Kidney tubule cell (primary cell): ENCODE results near the gene AQP12A.

Source experiments
- DNase-seq: peaks from one replicate; pipeline ENCODE4 v3.0.0-alpha.2; 2018; ENCODE audit warnings: low spot score

Gene AQP12A

DNA sequence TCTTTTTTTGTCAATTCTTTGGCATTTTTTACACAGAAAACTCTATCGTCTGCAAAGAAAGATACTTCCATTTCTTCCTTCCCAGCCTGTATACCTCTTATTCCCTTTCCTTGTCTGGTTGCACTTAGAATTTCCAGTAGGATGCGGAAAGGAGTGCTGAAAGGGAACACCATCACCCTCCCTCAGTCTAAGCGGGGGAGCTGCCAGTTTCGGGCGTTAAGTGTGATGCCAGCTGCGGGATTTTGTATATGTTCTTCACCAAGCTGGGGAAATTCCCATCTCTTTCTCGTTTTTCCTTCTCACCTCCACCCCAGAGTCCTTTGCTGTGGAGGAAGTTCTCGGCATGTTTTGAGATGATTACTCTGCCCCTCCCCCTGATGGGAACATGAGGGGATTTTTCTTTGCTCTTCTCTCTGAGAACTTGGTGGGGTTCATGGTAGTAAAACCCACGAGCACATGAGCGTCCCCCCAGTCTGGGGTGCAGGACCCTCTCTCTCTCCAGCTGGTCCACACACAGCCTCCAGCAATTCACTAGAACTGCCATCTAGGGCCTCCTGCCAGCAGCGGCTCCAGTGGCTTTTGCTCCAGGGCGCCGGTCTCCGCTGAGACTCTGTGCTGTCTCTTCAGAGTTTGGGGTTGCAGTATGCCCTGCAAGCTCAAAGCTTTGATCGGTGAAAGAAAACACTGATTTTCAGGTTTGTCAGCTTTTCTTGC, 15.5 kb downstream of the AQP12A start:
- no peak for DNase-seq

DNA sequence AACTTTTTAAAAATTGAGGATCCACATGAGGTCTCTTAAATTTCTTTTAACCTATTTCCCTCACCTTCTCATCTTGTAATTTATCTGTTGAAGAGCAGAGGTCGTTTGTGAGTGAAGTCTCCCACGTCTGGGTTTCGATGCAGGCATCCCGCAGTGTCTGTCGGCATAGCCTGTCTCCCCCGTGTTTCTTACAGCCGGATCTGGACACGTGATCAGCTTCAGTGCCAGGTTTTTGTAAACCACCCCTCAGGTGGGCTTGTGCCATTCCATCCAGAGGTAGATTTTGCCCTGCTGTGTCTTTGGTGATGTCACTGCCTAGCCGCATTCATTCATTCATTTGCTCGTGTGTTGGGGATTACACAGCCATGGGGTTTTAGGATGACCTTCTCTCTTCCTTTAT, 16.2 kb downstream of the AQP12A start:
- no peak for DNase-seq

DNA sequence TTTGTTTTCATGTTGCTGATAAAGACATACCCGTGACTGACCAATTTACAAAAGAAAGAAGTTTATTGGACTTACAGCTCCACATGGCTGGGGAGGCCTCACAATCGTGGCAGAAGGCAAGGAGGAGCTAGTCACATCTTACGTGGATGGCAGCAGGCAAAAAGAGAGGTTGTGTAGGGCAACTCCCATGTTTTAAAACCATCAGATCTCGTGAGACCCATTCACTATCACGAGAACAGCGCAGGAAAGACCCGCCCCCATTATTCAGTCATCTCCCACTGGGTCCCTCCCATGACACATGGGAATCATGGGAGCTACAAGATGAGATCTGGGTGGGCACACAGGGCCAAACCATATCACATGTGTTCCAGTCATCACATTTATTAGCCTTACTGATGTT, 16.8 kb downstream of the AQP12A start:
- DNase-seq, result no peak

DNA sequence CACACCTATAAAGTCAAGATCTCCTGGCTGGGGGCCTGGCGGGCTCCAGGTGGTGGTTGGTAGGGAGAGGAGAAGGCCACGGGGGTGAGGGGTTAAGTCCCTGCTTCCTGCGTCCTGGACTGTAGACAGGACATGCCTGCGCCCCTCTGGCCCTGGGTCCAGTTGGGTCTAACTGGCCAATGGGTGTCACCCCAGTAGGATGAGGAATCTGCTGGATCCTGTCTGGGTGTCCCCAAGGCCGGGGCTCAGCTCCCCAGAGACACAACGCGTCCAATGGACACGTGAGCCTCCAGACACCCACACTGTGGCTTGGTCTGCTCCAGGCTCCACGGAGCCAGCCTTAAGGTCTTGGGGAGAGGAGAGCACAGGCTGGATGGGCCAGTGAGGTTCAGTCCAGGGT, 19.6 kb downstream of the AQP12A start:
- DNase-seq, result no peak

DNA sequence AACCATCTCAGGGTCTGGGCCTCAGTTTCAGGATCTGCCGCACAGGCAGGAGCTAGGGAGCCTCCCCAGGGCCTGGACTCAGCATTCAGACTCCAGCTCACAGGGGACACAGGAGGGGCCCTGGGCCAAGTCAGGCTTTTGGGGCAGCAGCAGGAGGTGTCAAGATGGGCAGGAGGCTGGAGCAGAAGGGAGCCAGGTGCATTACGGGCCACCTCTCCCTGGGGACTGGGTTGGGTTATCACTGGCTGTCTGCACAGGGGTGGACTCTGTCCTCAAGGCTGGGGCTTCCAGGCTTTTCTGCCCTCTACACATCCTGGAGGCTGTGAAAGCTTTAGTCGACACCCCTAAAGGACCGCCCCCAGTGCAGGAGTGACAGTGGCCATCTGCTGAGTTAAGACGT, 20.0 kb downstream of the AQP12A start:
- DNase-seq, result no peak

DNA sequence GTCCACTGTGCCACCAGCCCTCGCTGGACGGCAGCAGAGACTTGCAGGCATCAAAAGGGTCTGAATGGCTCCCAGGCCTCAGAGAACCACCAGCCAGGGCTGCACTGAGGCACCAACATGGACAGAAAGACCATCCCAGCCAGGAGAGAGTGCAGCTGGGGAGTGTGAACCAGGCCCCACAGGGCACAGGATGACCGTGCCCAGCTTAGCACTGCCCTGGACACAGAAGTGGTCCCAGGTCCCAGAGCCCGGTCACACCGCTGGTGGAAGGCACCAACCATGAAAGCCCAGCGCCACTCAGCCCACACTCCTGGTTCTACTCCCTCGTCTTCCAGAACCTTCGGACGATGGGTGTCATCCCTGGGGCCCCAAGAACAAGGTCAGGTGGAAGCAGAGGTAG, 20.5 kb downstream of the AQP12A start:
- no peak for DNase-seq

DNA sequence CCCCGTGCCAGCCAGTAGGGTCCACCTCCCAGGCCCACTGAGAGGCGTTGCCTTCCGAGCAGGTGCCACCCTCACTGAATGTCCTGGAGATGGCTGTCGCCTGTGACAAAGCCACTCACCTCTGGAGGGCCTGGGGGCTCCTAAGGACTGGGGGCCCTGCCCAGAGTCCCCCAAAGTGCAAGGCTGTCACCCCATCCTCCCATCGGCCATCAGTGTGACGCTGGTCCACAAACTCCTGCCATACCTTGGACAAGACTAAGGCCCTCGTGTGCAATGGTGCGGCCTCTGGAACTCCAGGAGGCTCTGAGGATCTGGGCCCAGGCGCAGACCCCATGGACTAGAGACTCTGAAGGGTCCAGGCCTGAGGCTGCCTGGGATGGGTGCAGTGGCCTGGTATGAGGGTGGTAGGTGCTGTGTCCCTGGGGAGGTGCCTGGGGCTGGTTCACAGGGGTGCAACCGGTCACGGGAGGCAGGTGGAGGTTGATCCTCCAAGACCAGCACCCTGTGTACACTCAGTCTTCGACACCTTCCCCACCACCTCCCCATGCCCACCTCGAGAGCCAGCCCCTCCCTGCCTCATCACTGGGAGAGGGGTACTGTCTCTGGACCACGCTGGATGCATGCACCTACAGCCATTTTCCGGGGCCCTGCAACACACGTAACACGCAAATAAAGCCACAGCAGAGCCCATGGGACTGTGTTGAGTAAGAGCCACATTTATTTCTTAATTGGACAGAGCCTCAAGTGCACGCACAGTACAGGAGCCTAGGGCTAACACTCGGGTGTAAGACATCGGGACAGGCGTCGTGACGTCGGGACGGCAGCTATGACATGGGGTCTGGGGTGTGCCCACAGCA, 21.6 kb downstream of the AQP12A start:
- no peak for DNase-seq

DNA sequence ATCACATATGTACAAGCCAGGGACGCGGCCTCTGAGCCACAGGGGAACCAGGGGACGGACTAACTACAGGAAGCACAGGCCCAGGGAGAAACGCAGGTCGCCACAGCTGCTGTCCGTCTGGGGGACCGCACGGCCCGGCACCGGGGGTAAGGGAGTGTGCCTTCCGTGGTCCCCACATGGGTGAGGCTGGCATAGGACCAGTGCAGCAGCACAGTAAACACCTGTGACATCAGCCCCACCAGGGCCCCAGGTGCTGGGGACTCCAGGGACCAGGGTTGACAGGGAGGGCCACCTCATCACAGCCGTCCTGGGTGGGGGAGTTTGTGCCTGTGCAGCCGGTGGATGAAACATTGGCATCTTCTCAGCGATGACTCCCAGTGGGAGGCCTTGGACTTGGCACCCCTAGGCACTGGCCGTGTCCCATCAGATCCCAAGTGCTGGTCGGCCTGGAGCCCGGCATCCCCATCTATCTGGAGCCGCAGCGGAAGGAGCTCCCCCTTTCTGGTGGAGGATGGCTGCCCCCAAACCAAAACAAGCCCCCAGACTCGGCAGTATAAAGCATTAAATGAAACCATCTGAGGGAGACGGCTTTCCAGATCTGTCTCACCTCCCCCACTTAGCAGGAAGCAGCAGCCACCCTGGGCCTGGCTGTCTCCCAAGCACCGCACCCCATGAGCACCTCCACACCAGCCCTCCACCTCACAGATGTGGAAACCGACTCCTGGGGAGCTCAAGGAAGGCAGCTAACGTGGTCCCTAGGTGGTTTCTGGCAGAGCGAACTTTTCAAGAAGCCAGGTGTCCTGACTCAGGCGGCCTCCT, 22.5 kb downstream of the AQP12A start:
- no peak for DNase-seq

DNA sequence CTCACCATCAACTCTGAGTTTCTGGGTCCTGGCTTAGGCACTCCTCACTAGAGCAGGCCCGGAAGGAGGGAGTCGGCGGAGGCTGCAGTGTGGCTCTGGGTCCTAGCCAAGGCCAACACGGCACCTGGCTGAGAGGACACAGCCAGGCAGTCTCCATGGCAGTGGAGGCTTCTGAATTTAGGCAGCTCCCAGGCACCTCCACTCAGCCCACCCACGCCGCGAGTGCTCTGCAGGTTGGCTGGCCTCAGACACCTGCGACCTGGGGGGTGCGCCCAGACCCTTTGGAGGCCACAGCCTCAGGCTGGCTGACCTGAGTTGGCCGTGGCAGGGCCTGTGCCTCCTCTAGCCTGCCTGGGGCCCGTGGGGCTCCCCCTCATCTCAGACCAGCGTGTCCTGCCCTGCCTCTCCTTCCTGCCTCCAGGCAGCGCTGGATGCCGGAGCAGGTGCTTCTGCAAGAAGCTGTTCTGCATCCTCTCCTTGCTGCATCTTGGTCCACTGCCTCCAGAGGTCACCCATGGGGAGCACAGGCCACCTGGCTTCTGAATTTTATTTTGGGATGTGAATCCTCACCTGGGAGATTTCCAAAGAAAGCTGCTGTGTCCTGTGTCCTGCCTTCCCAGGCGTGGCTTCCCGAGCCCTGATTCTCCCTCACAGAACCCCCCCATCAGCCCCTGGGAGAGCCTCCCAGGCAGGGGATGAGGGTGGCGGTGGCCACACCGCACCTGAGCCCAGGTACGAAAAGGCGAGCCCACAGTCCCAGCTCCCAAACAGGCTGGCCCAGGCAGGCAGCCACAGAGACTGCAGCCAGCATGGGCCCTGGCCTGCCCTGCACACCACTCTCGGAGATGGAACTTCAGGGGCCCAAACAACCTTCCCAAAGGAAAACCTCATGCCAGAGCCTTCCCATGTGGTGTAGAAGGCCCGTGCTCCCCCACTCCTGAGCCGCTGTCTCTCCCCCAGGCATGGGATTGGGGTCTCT, 23.4 kb downstream of the AQP12A start:
- no peak for DNase-seq

DNA sequence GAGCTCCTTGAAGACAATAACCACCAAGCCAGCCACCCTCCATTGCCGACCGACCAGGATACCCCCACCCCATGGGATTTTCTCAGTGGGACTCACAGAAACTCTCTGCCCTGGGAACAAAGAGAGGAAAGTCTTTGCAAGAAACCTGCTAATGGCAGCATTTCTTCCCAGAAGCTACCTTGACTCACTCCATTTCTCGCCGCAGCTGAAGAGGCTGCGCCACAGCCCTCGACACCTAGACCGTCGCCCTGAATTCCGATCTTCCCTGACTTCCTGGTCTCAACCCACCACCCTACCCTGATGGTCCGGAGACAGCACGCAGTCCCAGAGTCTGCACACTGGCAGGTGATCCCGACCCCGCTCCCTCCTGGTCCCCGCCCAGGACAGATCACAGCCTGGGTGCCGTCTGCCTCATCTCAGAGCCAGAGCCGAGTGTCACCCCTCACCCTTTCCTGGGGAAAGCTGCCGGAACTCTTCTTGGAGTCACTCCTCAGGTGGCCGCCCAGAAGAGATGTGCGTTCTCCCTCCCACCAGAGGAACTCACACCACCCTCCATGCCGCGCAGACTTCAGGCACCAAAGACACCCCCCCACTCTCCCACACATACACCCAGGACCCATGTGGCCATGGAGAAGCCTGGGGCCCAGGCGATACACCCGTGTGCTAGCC, 24.6 kb downstream of the AQP12A start:
- no peak for DNase-seq

DNA sequence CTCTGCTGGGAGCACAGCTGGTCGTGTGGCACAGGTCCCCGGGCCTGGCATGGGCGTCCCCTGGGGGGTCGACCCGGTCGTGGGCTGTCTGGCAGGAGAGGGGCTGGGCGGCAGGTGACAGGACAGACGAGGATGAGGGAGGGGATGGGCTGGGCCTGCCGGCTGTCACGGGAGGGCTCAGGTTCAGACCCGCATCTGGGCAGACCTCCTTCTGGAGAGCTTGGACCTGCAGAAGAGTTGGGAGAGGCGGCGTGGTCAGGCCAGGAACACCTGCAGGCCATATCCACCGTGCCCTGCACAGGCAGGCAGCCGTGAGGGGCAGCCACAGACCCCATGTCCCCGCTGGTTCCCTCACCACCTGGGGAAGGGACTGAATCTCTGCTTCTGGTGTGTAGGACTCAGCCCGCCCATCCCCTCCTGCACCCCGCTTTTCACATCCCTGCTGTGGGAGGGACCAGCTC, 25.5 kb downstream of the AQP12A start:
- DNase-seq, result no peak

DNA sequence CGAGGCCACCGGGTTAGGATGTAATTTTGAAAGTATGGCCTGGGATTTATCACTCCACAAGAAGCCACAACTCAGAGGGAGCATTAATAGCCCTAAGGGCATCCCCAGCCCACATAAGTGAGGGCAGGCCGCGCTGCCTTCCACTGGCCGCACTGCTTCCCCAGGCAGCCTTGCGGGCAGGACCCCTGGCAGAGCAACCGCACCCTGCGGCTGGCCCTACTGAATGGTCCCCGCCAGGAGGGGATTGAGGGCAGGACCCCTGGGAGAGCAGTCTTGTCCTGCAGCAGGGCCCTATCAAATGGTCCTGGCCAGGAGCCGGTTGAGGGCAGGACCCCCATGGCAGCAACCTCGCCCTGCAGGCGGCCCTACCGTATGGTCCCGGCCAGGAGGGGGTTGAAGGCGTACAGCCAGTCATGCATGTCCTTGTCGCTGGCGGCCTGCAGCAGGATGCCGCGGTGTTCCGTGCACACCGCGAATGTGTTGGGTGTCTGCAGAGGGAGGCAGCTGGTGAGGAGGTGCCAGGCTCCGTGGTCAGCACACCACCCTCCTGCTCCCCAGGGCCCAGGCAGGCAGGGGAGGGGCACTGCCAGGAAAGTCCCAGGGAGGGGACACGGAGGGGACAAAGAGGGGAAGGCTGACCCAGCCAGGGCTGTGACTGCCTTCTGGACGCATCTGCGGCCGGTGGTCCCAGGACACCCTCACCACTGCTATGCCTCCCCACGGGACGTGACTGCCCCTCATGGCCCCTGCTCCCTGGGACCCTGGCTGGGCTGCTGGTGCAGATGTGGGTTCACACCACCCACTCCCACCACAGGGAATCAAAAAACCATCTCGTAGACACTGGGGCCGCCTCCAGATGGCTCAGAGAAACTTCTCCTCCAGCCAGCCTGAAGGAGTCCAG, 26.3 kb downstream of the AQP12A start:
- no peak for DNase-seq

DNA sequence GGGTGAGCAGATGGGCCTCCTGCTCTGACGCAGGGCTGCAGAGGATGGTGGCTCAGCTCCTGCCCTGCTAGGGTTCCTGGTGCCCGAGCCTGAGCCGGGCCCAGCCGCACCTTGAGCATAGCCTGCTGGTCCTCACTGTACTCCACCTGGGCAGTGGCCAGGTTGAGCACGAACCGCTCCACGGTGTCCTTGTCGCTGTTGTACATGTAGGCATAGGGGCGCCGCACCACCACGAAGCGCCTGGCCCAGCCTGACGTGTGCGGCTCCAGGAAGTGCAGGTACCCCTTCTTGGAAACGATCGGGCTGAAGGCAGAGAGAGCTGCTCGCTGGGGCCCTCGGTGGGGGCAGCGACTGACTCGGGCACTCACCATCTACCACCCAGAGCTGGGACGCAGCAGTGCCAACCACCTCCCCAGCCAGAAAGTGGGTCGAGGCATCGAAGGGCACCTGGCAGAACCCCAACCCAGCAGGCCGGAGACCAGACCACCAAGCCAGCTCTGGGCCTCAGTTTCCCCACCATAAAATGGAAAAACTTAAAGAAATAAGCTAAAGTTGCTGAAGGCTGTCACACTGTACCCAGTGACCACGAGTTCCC, 27.3 kb downstream of the AQP12A start:
- DNase-seq, result no peak

DNA sequence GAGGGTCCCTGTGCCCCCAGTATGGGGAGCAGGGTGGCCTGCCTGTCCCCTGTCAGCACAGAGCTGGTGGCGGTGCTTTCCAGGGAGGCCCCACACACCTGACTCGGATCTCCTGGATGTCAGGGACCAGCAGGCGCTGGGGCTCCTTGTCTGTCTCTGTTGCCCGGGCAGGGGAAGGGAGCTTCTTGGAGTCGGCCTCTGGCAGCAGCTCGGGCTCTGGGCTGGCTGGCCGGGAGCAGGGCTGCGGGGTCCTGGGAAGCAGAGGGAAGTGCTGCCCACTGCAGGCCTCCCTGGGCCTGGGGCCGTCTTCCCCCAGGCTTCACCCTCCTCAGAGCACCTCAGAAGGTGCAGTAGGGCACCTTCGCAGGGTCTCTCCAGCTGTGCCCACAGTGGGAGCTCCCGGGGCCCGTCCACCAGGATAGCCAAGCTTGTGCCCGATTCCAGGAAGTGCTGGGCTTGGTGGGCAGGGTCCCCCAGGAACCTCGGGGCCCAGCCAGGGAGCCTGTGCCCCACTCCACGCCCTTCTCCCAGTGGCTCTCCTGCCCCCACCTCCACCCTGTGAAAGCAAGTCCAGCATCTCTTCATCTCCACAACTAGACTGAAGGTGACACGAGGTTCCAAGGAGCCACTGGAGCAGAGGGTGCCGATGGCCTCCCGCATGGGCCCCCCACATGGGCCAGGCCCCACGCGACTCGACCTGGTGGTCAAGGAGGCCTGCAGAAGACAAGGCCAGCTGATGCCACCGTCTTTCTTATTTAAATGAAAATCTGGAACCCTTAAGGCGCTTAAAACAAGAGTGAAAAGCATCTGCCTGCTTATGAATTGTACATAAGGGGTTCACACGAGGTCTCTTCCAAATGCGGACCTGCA, 28.2 kb downstream of the AQP12A start:
- no peak for DNase-seq

DNA sequence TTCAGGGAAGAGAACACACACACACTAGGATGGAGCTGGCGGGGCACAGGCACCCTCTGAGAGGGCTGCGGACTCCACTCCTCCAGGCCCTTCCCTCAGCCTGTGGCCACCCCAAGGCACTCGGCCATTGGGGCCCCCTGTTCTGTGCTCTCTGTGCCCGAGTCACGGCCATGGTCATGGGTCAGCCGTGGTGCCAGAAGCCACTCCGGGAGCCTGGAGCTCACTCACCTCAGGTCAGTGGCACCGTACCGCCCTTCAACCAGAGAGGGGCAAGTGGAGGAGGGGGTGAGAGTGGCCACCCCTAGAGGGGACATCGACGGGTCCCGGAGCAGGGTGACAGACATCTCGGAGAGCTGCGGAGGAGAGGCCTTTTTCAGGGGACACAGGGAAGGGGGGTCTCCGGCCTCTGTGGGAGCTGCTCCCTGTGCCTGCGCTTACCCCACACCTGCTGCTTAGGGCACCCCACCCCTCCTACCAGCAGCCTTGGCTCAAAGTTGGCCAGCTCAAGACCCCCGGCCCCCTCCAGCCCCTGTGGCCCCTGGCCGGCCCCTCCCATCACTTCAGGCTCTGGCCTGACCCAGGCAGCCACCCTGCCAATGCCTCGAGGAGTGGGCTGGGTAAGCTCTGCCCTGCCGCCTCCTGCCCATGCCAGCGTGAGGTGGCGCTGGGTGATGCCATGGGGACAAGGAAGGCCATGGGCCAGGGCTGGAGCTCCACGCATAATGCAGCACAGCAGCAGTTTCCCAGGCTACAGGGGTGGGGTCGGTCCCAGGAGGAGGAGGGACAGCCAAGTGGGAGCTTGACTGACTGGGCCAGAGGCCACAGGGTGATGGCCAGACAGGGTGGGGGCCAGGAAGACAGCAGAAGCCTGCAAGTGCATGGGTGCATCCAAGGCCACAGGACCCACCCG, 29.3 kb downstream of the AQP12A start:
- no peak for DNase-seq

DNA sequence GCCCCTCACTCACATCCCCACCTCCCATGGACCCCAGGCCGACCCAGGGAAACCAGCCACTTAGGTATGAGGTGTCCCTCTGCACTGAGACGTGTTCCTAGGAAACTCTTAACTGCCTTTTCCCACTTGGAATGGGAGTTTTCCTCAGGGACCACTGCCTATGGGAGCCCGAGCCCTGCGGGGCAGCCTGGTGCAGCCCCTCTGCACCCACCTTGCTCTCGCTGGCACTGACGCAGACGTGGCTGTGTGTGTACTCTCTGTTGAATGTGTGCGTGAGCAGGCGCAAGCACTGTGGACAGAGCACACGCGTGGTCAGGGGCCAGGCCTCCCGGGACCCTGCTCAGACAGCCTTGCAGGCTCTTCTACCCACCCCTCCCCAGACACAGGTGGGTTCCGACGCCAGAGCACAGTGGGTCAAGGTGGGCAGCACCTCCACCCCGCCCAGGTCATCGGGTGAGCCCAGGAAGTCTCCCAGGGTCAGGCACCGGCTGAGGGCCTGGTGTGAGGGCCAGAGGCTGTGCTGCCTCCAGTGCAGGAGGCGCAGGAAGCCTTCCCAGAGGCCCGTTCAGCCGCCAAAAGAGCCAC, 30.0 kb downstream of the AQP12A start:
- DNase-seq, result no peak

DNA sequence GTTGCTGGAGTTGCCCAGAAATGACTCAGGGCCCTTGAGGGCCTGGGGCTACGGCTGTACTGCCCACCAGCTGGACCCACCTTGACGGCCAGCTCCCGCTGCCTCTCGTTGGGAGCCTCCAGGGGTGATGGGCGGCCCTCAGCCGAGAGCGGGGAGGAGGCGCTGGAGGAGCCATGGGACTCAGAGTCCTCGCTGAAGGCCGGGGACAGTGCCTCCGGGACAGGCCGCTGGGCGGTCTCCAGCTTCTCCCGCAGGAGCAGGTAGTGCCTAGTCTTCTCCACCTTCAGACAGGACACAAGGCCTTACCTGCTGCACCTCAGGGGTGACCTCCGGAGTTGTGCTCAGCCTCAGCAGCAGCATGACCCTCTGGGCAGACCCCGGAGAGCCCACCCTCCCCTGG, 30.7 kb downstream of the AQP12A start:
- DNase-seq, result no peak
